GM19395 (cell line): ENCODE measurements around the gene IRF6.

Experiments
- ATAC-seq: cut with Tn5 transposase; IDR thresholded peaks from one replicate; pipeline ENCODE4 v1.9.1; 2021; ENCODE audit warnings: mild to moderate bottlenecking, moderate library complexity; ENCODE audit not compliant: unreplicated experiment

The IRF6 gene

DNA sequence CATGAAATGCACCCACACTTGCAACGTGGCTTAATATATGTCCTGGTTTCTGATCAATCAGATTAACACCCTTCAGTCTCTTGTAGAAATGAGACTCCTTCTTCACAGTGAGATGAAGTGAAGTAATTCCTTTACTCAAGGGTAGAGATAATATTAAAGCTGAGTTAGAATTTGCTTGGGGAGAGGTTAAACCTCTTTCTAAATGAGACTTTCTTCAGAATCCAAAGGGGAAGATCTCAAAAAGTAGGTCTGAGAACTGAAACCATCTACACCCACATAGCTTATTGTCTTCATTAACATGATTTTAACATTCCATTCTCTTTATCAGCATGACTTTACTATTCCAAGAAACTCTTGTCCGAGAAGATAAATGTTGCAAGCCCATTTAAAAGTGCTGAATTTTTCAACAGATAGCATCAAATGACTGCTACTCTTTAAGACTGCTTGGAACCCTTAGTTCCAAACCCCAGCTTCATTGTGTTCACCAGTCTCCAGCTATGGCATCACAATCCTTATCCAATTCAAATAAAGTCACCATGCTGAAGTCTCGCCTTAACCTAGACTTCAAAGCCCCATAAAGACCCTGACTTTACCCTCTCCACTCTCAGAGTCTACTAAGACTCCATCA is 69.3 kb downstream of the IRF6 start:
- no peak for ATAC-seq
